NB4 (cell line): ENCODE measurements around the gene SCN8A.

Source experiments
- POLR2A ChIP-seq: IDR thresholded peaks from 2 replicates; pipeline ENCODE4 v1.6.1; 2011; ENCODE audit warnings: mild to moderate bottlenecking; ENCODE audit not compliant: insufficient read length; ENCODE audit errors: extremely low read depth
- TF ChIP-seq, protein P1 (sequence below): IDR thresholded peaks from one replicate; pipeline ENCODE4 v1.5.1; 2012; ENCODE audit warnings: low read depth, low read length
- TF ChIP-seq, protein P2 (sequence below): IDR thresholded peaks from 2 replicates; pipeline ENCODE4 v1.6.1; 2011; ENCODE audit warnings: low read depth, low read length

DNA sequence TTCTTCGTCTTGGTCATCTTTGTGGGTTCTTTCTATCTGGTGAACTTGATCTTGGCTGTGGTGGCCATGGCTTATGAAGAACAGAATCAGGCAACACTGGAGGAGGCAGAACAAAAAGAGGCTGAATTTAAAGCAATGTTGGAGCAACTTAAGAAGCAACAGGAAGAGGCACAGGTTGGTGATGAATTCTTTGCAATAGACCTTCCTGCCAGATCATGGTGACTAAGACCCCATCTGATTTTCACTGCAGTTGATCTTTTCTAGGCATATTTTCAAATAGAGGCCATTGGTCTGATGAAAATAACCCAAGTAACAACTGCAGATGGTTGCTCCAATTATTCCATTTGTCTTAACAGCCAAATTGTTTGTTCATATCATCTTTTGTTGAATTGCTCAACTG lies 114.4 kb downstream of the SCN8A start:
- TF ChIP-seq, protein P1, sequence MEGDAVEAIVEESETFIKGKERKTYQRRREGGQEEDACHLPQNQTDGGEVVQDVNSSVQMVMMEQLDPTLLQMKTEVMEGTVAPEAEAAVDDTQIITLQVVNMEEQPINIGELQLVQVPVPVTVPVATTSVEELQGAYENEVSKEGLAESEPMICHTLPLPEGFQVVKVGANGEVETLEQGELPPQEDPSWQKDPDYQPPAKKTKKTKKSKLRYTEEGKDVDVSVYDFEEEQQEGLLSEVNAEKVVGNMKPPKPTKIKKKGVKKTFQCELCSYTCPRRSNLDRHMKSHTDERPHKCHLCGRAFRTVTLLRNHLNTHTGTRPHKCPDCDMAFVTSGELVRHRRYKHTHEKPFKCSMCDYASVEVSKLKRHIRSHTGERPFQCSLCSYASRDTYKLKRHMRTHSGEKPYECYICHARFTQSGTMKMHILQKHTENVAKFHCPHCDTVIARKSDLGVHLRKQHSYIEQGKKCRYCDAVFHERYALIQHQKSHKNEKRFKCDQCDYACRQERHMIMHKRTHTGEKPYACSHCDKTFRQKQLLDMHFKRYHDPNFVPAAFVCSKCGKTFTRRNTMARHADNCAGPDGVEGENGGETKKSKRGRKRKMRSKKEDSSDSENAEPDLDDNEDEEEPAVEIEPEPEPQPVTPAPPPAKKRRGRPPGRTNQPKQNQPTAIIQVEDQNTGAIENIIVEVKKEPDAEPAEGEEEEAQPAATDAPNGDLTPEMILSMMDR: no peak
- TF ChIP-seq POLR2A: no peak
- TF ChIP-seq, protein P2, sequence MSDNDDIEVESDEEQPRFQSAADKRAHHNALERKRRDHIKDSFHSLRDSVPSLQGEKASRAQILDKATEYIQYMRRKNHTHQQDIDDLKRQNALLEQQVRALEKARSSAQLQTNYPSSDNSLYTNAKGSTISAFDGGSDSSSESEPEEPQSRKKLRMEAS: no peak
